ENCODE measurements around the gene SH2D2A.
A peak's percentile ranks its signal among the peaks of the same experiment; 100 is the strongest.

SH2D2A gene

GRCh38 chr1:156816561-156817328 is at the start of gene SH2D2A:
TSS of gene SH2D2A (minus strand) at chr1:156816848. CDS start at chr1:156816708, 140 bp downstream.
- DNase-seq: peak; percentile 4 to 5

GRCh38 chr1:156865865-156866248 is 49.2 kb upstream of the SH2D2A start:
- DNase-seq: no peak

- DNase-seq: no peak
These were observed 48.6 kb upstream of the SH2D2A start for GRCh38 chr1:156865258-156865657.

DNA sequence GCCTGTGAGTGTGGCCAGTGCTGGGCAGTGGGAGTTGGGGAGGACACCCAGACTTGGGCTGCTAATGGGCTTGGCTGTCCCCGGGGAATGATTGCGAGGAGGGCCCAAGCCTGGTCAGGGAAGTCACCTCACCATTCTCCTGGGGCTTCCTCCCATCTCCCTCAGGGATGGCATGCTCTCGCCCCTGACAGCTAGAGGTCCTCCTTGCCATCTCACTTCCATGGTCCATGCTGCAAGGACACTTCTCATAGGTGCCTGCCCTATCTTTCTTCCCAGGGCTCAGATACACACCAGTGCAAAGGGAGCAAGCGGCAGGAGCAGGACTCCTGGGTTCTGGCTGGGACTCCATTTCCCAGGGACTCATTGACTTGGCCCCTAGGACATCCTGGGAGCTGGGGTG is 48.1 kb upstream of the SH2D2A start:
- no peak for DNase-seq

- no peak for DNase-seq
These were observed 47.0 kb upstream of the SH2D2A start for GRCh38 chr1:156863631-156864030.

DNA sequence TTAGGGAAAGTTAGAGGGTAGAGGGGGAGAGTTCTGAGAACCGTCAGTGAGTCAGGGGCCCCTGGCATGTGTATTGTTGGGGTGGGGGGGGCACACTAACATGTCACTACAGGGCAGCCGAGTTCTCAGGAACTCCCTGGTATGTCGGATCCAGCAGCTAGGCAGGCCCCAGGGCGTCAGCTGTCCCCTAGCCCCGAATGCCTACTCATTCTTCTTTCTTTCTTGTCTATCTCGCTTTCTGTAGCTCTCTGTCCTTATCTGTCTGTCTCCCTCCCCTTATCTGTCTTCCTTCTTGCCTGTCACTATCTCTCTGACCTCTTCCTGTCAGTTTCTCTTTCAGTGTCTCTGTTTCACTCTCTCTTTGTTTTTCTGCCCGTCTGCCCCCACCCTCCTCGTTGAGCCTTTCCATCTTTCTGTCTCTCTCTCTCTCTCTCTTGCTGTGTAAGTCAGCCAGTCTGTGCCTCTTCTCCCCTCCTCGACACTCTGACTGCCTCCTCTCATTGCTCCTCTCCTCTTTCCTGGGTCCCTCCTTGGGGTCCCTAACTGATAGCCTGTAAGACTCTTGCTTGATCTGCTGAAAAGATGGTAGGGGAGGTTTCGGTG is 46.5 kb upstream of the SH2D2A start:
- DNase-seq: no peak

- no peak for DNase-seq
These were observed 45.9 kb upstream of the SH2D2A start for GRCh38 chr1:156862584-156862983.

DNA sequence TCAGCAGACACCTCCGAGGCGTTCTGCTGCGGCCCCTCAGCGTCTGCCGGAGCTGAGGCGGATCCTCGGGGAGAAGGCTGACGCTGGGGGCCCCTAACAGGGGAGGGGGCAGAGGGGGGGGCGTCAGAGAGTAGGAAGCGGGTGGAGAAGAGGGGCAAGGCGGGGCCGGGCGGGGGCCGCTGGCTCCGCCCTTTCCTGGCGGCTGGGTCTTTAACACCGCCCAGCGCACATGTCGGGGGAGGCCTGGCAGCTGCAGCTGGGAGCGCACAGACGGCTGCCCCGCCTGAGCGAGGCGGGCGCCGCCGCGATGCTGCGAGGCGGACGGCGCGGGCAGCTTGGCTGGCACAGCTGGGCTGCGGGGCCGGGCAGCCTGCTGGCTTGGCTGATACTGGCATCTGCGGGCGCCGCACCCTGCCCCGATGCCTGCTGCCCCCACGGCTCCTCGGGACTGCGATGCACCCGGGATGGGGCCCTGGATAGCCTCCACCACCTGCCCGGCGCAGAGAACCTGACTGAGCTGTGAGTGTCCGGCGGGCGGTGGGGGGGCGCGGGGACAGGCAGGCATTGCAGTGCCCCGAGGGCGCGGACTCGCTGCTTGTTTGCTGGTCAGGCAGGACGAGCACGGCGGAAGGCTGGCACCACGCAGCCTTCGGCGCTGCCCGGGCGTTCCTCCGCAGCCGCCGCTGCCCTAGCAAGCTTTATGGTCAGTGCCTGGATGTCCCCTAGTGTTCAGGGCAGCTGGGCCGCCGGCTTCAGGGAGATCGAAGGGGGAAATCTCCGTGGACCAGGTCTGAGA is 44.2 kb upstream of the SH2D2A start, which contains the start of gene NTRK1:
Gene NTRK1, plus strand, starts transcription at position 238 of the 796 bp plus-strand sequence. Its CDS starts 70 bp downstream, at position 308.
- DNase-seq: no peak

DNA sequence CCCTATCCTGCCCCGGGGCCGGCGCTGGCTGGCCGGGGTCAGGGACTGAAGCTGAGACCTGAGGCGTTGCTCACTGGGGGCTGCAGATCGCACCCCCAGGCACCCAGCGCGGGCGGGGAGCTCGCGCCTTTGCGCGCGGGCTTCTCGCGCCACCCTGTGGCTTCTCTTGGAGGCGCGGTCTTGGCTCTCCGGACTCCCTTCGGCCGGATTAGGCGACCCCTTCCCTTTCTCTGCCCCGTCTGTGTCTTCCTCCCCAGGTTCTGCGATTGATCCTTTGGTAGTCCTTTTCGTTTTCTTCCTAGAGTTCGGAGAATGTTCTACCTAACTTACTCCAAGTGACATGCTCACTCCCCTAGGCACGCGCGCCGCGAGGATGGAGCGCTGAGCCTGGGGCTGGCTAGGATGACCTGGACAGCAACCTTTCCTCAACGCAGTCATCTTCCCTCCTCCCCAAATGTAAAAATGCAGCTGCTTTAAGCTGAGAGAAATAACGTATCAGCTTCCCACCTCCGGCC is 43.5 kb upstream of the SH2D2A start:
- DNase-seq: no peak

DNA sequence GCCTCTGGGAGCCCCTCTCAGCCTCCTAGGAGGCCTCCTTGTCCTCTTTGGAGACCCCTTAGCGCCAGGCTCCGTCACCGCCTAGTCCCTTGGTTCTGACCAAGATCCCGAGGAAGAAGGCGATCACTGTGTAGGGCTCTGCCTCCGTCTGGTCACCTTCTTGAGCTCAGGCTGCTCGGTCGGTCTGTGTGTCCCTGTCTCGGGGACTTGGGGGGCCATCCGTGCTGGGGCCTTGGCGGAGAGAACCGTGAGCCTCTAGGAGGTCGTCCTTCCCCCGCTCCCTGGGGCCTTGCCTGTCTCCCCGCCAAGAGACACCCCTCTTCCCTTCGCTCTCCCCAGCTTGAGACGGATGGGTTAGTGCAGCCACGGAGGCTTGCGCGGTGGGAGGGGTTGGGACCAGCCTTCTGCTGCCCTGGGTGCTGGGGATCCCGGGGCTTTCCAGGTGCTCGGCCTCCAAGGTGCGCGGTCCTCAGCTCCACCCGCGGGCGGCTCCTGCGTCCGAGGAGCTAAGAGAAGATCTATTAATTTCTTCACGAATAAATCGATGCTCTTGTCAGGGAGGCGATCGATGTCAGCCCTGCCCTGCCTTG is 43.0 kb upstream of the SH2D2A start:
- no peak for DNase-seq

DNA sequence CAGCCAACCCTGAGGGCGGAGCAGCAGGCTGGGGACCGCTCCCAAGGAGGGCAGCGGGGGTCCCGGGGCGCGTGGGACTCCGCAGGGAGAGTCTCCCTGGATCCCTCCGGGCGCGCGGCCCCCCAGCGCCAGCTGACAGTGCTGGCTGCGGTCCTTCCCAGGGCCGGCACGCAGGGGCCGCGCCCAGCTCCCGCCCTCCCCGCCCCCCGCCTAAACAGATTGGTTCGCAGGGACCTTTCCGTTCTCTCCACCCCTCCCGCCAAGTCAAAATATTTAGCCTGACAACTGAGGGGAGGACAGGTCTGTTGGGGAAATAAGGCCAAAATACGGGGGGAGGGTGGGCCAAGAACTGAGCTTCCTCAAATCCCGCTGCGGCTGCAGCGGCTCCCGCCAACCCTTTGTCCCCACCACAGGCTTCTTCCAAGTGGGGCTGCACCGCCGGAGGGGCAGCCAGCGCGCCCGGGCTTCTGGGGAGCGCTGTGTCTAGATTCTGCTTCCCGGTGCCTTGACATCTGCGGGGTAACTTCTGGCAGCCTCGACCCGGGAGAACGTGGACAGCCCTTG is 42.4 kb upstream of the SH2D2A start, which contains the start of gene INSRR:
Gene INSRR, minus strand, starts transcription at position 159 of the 564 bp plus-strand sequence. CDS start 496 bp downstream, outside the sequence.
- DNase-seq: no peak

GRCh38 chr1:156858555-156858956 is 41.9 kb upstream of the SH2D2A start:
- no peak for DNase-seq

GRCh38 chr1:156857532-156857931 is 40.9 kb upstream of the SH2D2A start:
- DNase-seq: no peak

- DNase-seq: no peak
These were observed 39.7 kb upstream of the SH2D2A start for GRCh38 chr1:156856282-156856785.

DNA sequence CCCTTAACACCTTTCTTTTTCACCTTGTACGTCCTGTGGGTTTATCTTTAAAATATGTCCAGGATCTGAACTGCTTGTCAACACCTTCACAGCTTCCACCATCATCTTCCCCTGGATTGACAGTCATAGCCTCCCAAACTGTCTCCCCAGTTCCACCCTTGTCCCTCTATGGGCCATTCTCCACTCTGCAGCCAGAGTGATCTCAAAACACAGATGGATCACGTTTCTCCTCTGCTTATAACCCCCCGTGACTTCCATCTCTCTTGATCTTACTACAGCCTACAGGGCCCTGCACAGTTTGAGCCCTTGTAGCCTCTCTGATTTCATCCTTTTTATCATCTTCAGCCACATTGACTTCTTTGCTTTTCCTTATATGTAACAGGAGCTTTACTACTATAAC is 38.0 kb upstream of the SH2D2A start:
- no peak for DNase-seq

DNA sequence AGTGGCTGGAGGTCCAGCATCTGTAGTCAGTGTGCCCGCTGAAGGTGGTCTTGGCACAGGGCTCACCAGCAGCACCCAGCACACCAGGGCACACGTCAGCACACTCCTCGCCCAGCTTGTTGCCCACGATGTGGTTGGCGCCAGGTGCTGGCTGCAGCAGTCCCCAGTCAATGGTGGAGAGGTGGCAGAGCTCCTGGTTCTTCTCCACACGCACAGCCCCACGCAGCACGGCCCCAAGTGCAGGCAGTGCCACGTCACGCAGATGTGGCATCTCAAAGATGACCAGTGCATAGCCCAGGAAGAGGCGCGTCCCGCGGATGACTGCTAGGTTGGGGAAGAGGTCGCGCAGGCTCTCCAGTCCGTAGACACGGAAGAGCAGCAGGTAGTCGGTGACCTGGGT is 37.1 kb upstream of the SH2D2A start:
- no peak for DNase-seq

DNA sequence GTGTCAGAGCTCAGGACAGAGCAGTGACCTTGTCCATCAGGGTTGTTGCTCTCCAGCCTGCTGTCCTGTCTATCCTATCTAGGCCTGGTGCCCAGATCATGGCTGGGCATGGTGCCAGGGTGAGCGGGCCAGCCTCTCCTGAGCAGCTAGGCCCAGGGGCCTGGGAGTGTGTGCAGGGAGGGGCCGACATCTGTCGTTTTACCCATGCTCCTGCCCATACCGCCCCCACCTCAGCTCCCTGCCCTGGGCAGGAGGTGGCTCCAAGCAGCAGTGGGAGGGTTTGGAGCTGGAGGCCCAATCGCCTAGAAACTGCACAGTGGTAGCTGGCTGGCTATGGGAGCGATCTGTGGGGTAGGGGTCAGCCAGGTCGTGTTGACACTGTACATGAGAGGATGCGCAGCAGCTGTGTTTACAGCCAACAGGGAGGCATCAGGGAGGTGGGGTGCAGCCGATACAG is 35.8 kb upstream of the SH2D2A start:
- no peak for DNase-seq

DNA sequence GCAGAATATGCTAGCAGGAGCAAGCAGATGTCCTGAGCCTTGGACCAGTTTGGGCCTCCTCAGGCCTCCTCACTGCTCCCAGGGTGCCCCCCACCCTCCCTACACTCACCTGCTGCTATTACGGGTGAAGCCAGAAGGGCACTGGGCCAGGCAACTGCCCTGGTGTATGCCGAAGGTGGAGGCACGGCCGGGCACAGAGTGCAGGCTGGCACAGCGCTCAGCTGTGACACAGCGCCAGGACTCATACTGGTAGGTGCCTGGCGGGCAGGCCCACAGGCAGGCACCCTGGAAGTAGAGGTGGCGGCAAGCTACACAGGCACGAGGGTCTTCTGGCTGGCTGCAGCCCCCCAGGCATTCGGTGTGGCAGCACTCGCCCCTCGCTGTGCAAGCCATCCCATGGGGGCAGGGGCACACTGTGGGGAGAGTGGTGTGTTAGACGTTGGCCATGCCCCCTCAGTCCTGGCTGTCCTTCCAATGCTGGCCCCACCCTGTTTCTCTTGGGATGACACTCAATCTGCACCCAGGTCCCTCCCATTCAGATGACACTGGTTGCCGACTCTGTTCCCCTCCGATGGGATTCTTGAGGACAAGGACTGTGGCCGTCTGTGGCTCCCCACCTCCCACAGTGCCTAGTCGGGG is 35.2 kb upstream of the SH2D2A start:
- no peak for DNase-seq

DNA sequence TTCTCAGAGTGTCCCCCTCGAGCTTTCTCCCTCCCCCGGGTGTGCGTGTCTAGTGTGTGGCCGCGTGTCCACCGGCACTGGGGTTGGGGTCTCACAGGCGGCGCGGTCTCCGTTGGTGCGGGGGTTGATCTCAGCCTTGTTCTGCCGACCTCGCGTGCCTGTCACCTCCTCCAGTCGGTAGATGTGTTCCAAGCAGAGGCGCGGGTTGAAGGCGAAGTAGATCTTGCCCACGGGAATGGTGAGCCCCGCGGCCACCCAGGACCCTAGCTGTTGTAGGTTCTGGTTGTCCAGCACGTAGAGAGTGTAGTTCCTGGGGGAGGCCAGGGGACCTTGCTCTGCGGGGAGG is 32.5 kb upstream of the SH2D2A start:
- no peak for DNase-seq

DNA sequence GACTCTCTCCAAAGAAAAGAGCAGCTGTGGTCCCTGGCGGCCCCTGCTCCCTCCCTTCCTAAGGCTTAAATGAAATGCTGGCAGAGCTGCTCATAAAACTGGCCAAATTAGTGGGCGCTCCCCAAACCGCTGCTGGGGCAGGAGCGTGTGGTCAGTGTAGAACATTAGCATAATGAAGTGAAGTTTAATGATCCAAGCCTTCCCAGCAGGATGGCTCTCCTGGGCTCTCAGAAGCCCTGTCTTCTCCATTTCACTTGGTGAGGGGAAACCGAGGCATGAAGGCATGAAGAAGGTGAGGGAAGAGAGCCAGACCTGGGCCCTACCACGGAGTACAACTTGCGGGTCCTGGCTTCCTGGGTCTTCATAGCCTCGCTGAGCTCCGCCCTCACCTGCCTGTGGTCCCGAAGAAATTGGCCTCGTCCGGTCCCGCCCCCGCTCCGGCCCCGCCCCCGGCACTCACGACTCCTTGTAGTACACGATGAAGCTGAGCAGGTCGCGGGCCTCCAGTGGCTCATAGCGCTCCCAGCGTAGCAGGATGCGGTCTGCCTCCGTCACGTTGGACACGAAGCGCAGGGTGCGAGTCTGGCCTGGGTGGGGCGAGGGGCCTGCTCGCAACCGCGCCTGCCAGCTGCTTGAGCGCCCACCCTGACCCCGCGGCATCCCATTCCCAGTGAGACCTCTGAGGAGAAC is 32.0 kb upstream of the SH2D2A start:
- DNase-seq: no peak

Measured in AML-193 (cell line).